Caco-2 (cell line): ENCODE results near the gene CHERP. TPM values are rescaled to one million over a fixed set of nuclear protein-coding genes. Genes with fewer than 3 reads are reported as not detected.
"Not testable (repeated sequence)": the region's sequence is repeated elsewhere in the genome, so short reads cannot be mapped to it uniquely, and the experiment has no call there.

Source experiments
- BruUV-seq: library from RNA; stranded (reverse); fragments of 400-500 nt; replicated peaks from 2 replicates; lab custom pipeline; 2021; lab: Mats Ljungman, UMichigan
- CTCF ChIA-PET: fragments of 300-600 bp; sonication (Branson Sonifier 250); formaldehyde crosslinking; loops from one replicate; lab custom pipeline; 2022; ENCODE audit warnings: antibody characterized with exemption; lab: Charles Lee
- POLR2A ChIA-PET: fragments of 300-600 bp; sonication (Branson Sonifier 250); formaldehyde crosslinking; loops from one replicate; lab custom pipeline; 2022; ENCODE audit warnings: antibody characterized with exemption; lab: Charles Lee
- DNase-seq, 2 experiments: peaks; one replicate each; pipeline versions ENCODE4 v3.0.0 to v3.0.0-alpha.2; 2020 to 2022
- H3K27me3 ChIP-seq: replicated peaks from 2 replicates; pipeline ENCODE4 v1.6.0; 2011; ENCODE audit warnings: low read length; ENCODE audit not compliant: control insufficient read depth, insufficient read depth
- H3K36me3 ChIP-seq: 2 replicates; pipeline ENCODE4 v1.5.1; 2011; ENCODE audit warnings: low read length; ENCODE audit not compliant: control insufficient read depth, insufficient read depth
- H3K4me1 ChIP-seq: fragments of 250-450 bp; sonication (Bioruptor Pico); 2 replicates; pipeline ENCODE4 v1.5.1; 2020; ENCODE audit warnings: mild to moderate bottlenecking
- H3K4me3 ChIP-seq: 2 replicates; pipeline ENCODE4 v1.5.1; 2011; ENCODE audit warnings: low read depth, mild to moderate bottlenecking, control low read depth, low read length
- H3K9me3 ChIP-seq: fragments of 250-450 bp; sonication (Bioruptor Pico); 2 replicates; pipeline ENCODE4 v1.5.1; 2020; ENCODE audit warnings: mild to moderate bottlenecking, moderate library complexity
- H3K27ac Mint-ChIP-seq: one replicate; pipeline ENCODE4 v1.8.0; 2022; ENCODE audit warnings: mixed read lengths; ENCODE audit not compliant: unreplicated experiment
- H3K27me3 Mint-ChIP-seq: one replicate; pipeline ENCODE4 v1.8.0; 2022; ENCODE audit warnings: mixed read lengths; ENCODE audit not compliant: insufficient read depth, unreplicated experiment
- H3K36me3 Mint-ChIP-seq: one replicate; pipeline ENCODE4 v1.8.0; 2022; ENCODE audit warnings: mild to moderate bottlenecking, mixed read lengths; ENCODE audit not compliant: insufficient read depth, unreplicated experiment
- H3K4me1 Mint-ChIP-seq: one replicate; pipeline ENCODE4 v1.8.0; 2022; ENCODE audit warnings: low read depth, mixed read lengths; ENCODE audit not compliant: unreplicated experiment
- H3K4me3 Mint-ChIP-seq: one replicate; pipeline ENCODE4 v1.8.0; 2022; ENCODE audit warnings: mild to moderate bottlenecking, moderate library complexity, mixed read lengths; ENCODE audit not compliant: unreplicated experiment
- H3K9me3 Mint-ChIP-seq: one replicate; pipeline ENCODE4 v1.8.0; 2022; ENCODE audit warnings: mixed read lengths; ENCODE audit not compliant: unreplicated experiment
- intact Hi-C: fragments of 100-400 bp; cut with micrococcal nuclease; formaldehyde crosslinking; loops from one replicate; pipeline ENCODE4 v1.10.0; 2022; ENCODE audit not compliant: unreplicated experiment
- total RNA-seq: library from RNA; stranded (reverse); gene quantifications from 2 replicates; pipeline ENCODE4 v1.2.3, GENCODE V29; 2022
- TF ChIP-seq, protein P1 (sequence below), 2 experiments: fragments of 200-600 bp in 1 of 2; IDR thresholded peaks; 1 replicate in 1 of 2; 2 replicates in 1 of 2; pipeline versions ENCODE4 v1.5.1 to v1.8.0; 2011 to 2022; ENCODE audit warnings: antibody characterized with exemption in 1 of 2, control low read depth in 1 of 2, inconsistent platforms in 1 of 2, low read depth in 1 of 2, low read length in 1 of 2, mild to moderate bottlenecking in 1 of 2, moderate library complexity in 1 of 2; ENCODE audit not compliant: insufficient read depth in 1 of 2, severe bottlenecking in 1 of 2, unreplicated experiment in 1 of 2

CHERP gene
- total RNA-seq, 1 experiment from 2014 or later: 66.1 TPM

DNA sequence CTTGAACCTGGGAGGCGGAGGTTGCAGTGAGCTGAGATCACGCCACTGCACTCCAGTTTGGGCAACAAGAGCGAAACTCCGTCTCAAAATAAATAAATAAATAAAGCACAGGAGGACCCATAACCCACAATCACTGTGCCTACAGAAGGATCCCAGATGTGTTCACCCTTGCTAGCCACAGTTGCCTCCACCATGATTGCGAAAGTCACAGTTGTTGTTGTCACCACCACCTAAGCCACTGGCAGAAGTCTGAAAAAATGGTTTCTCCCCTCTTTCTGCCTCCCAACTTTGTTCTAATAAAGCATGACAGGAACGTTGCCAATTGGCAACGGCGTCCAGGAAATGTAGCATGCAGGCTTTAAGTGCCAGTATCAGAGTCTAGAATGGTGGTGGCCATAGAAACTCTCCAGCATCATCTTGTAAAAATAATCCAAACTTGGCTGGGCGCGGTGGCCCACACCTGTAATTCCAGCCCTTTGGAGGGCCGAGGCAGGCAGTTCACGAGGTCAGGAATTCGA, 68.3 kb downstream of the CHERP start:
- peaks cover 4% of the 10 kb centered on the region for H3K4me1 ChIP-seq
- CTCF ChIA-PET: interaction anchor here (0.7 kb wide), 1 partner anchor 10 kb away, joined by 6 read pairs; no protein-coding TSS in a partner anchor
- Mint-ChIP-seq H3K9me3 (no peaks in the 10 kb centered on the region), H3K4me1 (peaks cover 17% of the 10 kb centered on the region), H3K27ac (no peak overlapping the region), H3K4me3 (no peak overlapping the region), H3K27me3 (no peaks in the 10 kb centered on the region), H3K36me3 (no peaks in the 10 kb centered on the region)
- no peaks in the 10 kb centered on the region for H3K27me3 ChIP-seq
- TF ChIP-seq, protein P1, sequence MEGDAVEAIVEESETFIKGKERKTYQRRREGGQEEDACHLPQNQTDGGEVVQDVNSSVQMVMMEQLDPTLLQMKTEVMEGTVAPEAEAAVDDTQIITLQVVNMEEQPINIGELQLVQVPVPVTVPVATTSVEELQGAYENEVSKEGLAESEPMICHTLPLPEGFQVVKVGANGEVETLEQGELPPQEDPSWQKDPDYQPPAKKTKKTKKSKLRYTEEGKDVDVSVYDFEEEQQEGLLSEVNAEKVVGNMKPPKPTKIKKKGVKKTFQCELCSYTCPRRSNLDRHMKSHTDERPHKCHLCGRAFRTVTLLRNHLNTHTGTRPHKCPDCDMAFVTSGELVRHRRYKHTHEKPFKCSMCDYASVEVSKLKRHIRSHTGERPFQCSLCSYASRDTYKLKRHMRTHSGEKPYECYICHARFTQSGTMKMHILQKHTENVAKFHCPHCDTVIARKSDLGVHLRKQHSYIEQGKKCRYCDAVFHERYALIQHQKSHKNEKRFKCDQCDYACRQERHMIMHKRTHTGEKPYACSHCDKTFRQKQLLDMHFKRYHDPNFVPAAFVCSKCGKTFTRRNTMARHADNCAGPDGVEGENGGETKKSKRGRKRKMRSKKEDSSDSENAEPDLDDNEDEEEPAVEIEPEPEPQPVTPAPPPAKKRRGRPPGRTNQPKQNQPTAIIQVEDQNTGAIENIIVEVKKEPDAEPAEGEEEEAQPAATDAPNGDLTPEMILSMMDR (IDR thresholded peaks at IDR 0.05; ENCODE audit: insufficient read depth in 1 of 2, low read depth in 1 of 2, low read length in 1 of 2, severe bottlenecking in 1 of 2, unreplicated experiment in 1 of 2): no peak
- H3K4me3 ChIP-seq: no peak overlapping the region
- H3K36me3 ChIP-seq: no peaks in the 10 kb centered on the region
- POLR2A ChIA-PET: no interaction called here
- BruUV-seq: no TSS peak
- intact Hi-C loops: loop anchor here (2.0 kb wide), 1 partner anchor 23 kb away; the partner anchor contains the start of genes C19orf44 and CALR3
- DNase-seq: no peak
- H3K9me3 ChIP-seq: peaks cover 8% of the 10 kb centered on the region

DNA sequence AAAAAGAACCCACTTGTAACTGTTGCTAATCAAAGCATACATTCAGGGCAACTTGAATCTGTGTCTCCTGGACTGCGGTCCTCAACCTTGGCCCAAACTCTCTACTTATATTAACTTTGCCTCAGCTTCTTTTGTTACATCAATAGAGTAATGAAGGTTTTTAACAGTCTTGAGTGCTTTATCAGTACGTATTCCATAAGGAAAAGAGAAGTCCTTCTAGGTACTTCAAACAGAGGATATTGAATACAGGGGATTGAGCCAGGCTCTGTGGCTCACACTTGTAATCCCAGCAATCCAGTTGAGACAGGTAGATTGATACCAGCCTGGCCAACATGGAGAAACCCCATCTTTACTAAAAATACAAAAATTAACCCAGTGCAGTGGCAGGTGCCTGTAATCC, 69.2 kb downstream of the CHERP start:
- no TSS peak for BruUV-seq
- H3K4me3 ChIP-seq: no peak overlapping the region
- Mint-ChIP-seq H3K4me1 (peaks cover 20% of the 10 kb centered on the region), H3K27ac (no peak overlapping the region), H3K27me3 (no peaks in the 10 kb centered on the region), H3K4me3 (no peak overlapping the region), H3K9me3 (no peaks in the 10 kb centered on the region), H3K36me3 (no peaks in the 10 kb centered on the region)
- no peak for DNase-seq
- no peaks in the 10 kb centered on the region for H3K27me3 ChIP-seq
- POLR2A ChIA-PET: interaction anchor here (0.6 to 0.7 kb wide), 3 partner anchors 32 to 211 kb away, joined by 3 to 4 read pairs (median 3); no protein-coding TSS in a partner anchor
- peaks cover 8% of the 10 kb centered on the region for H3K9me3 ChIP-seq
- H3K36me3 ChIP-seq: no peaks in the 10 kb centered on the region
- intact Hi-C loops: loop anchor here (2.0 kb wide), 1 partner anchor 24 kb away; the partner anchor contains the start of genes C19orf44 and CALR3
- H3K4me1 ChIP-seq: peaks cover 4% of the 10 kb centered on the region
- TF ChIP-seq, protein P1 (IDR thresholded peaks at IDR 0.05; ENCODE audit: insufficient read depth in 1 of 2, low read depth in 1 of 2, low read length in 1 of 2, severe bottlenecking in 1 of 2, unreplicated experiment in 1 of 2): no peak
- CTCF ChIA-PET: no interaction called here

DNA sequence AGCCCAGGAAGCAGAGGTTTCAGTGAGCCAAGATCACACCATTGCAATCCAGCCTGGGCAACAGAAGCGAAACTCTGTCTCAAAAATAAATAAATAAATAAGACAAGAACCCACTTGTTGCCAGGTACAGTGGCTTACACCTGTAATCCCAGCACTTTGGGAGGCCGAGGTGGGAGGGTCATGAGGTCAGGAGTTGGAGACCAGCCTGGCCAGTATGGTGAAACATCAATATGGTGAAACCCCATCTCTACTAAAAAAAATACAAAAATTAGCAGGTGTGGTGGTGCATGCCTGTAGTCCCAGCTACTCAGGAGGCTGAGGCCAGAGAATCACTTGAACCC, 69.7 kb downstream of the CHERP start:
- H3K27me3 Mint-ChIP-seq, H3K9me3 Mint-ChIP-seq, H3K36me3 ChIP-seq, DNase-seq, H3K36me3 Mint-ChIP-seq, H3K4me1 ChIP-seq, CTCF ChIA-PET, H3K9me3 ChIP-seq, H3K27me3 ChIP-seq: not testable (repeated sequence)
- TSS peak; percentile 95 for BruUV-seq
- peak overlapping the region; percentile 49 for H3K4me3 ChIP-seq
- intact Hi-C loops: loop anchor here (2.0 kb wide), 1 partner anchor 24 kb away; the partner anchor contains the start of genes C19orf44 and CALR3
- Mint-ChIP-seq H3K4me1 (peaks cover 25% of the 10 kb centered on the region), H3K27ac (peak overlapping the region; percentile 85), H3K4me3 (peak overlapping the region; percentile 80)
- POLR2A ChIA-PET: interaction anchor here (0.6 kb wide), 2 partner anchors 142 to 212 kb away, joined by 3 to 4 read pairs; no protein-coding TSS in a partner anchor
